SK-N-SH (cell line): ENCODE data around the gene MTA3.

Experiments used
- FOXJ3 ChIP-seq: sonication (generic); formaldehyde crosslinking; IDR thresholded peaks from 2 replicates; pipeline ENCODE4 v1.5.1; 2020; ENCODE audit warnings: mild to moderate bottlenecking, missing genetic modification reagents
- RCOR1 ChIP-seq: fragments of 150-350 bp; IDR thresholded peaks from 2 replicates; pipeline ENCODE4 v1.6.1; 2017; ENCODE audit warnings: antibody characterized with exemption, low read length

DNA sequence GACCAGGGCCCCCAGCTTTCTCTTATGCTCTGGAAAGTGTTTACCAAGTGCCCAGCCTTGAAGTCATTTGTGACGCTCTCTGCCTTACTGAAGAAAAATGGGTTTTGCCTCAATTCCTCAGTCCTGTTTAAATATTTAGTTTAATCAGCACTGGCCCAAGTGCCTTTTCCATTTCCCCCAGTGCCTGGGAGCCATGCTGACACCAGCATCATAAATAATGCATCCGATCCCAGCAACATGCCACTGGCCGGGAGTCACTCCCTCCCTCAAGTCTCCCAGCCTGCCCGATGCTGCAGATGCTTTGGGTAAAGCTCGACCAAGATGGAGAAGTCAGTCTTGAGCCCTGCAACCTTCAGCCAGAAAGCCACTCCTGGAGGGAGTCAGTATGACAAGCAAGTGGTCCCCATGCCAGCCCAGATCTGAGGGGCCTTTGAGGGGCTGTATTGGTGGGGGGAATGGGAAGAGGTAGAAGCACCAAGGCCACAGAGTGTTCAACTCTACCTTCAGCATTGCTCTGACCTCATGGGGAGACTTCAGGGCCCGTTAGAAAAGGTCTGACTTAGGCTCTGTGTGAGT, 12.0 kb upstream of the MTA3 start:
- no peak for TF ChIP-seq RCOR1
- no peak for TF ChIP-seq FOXJ3
